Right lobe of liver (tissue), 4 donors: ENCODE measurements around the gene GGT7.

Experiments used
- CTCF ChIP-seq, 4 donors: fragments of 200-600 bp in 3 of 4; fragments of 450-650 bp in 1 of 4; IDR thresholded peaks; one replicate each; pipeline versions ENCODE4 v1.5.1 to v1.8.0; 2016 to 2022; ENCODE audit warnings: antibody characterized with exemption in 4 of 4, mild to moderate bottlenecking in 2 of 4
- POLR2A ChIP-seq: fragments of 450-650 bp; IDR thresholded peaks from one replicate; pipeline ENCODE4 v1.6.1; 2017; ENCODE audit warnings: antibody characterized with exemption, mild to moderate bottlenecking
- donor health status: DM: no; HTN: no; CAD: no.
- donor health status: DM: no; HTN: no; CAD: no.
- donor health status: DM: no; HTN: yes; CAD: no.

GRCh38 chr20:34871966-34872621, 562 bp downstream of the GGT7 start:
- TF ChIP-seq CTCF (IDR thresholded peaks at IDR 0.05): no peak
- TF ChIP-seq POLR2A: no peak
